Stimulated activated CD8-positive, alpha-beta memory T cell treated with anti-CD3 and anti-CD28 coated beads, Interleukin-7, amount 100 ng/mL, for 1 hour (primary cell): Measurements from ENCODE around the gene MCRIP2.
A peak's percentile ranks its signal among the peaks of the same experiment; 100 is the strongest.

Source experiments
- DNase-seq, 2 donors: peaks; one replicate each; pipeline ENCODE4 v3.0.0-alpha.2; 2020; ENCODE audit warnings: low read depth in 2 of 2

The MCRIP2 gene

DNA sequence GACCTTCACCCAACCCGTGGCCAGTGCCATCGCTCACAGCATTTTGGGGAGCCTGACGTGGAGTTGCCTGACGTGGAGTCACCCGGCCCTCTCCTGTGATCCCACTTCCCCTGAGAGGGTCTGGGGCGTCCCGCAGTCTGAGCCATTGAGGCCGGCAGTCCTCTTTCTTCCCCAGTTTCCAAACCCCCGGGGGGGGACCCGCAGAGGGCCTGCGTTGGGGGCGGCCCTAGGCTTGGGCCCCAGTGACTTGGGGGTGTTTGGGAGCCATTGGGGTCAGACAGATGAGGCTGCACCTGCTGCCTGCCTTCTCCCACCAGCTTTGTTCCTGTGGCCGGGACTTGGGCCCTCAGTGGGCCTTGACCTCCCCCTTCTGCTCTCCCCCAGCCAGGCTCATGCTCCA lies 28.0 kb downstream of the MCRIP2 start:
- DNase-seq = no peak

DNA sequence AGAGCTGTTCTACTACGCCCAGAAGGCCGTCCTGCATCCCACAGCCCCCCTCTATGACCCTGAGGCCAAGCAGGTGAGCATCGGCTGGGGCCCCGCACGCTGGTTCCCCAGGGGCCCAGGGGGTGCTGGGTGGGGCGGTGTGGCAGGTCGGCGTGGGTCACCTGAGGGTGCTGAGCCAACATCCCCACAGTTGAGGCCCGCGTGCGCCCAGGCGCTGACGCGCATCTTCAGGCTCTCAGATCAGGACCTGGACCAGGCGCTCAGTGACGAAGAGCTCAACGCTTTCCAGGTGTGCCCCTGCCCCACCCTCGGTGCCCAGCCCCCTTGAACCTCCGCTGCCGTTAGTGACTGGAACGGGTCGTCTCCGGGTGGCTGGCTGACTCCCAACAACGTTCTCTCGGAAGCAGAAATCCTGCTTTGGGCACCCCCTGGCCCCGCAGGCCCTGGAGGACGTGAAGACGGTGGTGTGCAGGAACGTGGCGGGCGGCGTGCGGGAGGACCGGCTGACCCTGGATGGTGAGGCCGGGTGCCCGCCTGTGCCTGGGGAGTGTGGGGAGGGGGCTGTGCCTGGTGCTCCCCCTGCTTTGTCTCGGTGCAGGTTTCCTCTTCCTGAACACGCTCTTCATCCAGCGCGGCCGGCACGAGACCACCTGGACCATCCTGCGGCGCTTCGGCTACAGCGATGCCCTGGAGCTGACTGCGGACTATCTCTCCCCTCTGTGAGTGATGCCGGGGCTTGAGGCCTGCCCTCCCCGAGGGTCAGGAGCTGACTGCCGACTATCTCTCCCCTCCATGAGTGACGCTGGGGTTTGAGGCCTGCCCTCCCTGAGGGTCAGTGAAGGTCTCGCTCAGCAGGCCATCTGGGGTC lies 29.1 kb downstream of the MCRIP2 start:
- DNase-seq = no peak

DNA sequence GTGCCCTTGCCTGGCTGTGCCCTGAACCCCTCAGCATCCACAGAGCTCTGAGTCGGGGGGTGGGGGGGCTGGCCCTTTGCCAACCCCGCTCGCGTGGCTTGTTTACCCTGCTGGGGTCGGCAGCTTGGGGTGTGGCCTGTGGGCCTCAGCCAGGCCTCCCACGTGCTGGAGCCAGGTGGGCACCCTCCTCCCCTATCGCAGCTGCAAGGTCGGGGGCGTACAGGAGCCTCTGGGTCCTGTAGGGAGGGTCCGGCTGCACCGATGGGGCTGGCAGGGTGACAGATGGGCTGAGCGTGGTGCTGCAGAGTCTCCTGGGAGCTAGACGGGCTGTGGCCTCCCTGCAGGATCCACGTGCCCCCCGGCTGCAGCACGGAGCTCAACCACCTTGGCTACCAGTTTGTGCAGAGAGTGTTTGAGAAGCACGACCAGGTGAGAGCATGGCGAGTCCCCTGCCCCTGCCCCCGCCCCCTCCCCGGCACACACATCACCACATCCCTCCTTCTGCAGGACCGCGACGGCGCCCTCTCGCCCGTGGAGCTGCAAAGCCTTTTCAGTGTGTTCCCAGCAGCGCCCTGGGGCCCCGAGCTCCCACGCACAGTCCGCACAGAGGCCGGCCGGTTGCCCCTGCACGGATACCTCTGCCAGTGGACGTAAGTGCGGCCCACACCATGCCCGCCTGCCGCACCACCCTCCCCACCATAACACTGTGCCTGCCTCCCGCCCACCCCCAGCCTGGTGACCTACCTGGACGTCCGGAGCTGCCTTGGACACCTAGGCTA lies 29.9 kb downstream of the MCRIP2 start:
- DNase-seq = no peak

DNA sequence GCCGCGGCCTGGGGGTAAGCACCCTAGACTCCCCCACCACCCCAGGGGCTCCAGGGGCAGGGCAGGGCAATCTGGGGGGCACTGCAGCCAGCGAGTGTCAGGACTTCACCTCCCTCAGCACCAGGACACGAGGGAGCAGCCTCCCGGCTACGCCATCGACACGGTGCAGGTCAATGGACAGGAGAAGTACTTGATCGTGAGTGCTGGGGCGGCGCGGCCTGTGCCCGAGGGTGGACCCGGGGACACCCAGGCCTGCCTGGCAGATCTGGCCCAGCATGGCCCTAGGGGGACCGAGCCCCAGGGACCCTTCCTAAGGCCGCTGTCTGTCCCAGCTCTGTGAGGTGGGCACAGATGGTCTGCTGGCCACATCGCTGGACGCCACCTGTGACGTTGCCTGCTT lies 30.7 kb downstream of the MCRIP2 start:
- no peak for DNase-seq

DNA sequence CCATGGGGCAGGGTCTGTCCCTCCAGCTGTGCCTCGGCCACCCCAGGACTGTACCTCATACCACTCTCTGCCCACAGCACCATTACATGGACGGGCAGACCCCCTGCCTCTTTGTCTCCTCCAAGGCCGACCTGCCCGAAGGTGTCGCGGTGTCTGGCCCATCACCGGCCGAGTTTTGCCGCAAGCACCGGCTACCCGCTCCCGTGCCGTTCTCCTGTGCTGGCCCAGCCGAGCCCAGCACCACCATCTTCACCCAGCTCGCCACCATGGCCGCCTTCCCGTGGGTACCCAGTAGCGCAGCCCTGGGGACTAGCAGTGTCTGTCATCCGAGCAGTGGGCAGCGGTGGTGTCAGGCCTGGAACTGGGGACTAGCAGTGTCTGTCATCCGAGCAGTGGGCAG lies 31.2 kb downstream of the MCRIP2 start:
- no peak for DNase-seq

DNA sequence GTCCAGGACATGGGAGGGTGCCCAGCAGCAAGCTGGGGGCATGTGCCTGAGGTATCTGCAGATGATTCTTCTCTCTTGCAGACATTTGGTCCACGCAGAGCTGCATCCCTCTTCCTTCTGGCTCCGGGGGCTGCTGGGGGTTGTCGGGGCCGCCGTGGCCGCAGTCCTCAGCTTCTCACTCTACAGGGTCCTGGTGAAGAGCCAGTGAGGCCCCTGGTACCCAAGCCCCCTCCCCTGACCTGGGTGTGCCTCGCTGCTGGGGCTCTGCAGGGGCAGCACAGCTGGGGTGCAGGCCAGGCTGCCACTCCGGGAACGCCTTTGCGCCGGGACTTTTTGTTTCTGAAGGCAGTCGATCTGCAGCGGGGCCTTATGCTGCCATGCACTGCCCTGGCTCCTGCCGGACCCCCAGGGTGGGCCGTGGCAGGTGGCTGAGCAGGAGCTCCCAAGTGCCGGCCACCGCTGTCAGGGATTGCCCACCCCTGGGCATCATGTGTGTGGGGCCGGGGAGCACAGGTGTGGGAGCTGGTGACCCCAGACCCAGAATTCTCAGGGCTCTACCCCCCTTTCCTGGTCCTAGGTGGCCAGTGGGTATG lies 31.9 kb downstream of the MCRIP2 start:
- no peak for DNase-seq

DNA sequence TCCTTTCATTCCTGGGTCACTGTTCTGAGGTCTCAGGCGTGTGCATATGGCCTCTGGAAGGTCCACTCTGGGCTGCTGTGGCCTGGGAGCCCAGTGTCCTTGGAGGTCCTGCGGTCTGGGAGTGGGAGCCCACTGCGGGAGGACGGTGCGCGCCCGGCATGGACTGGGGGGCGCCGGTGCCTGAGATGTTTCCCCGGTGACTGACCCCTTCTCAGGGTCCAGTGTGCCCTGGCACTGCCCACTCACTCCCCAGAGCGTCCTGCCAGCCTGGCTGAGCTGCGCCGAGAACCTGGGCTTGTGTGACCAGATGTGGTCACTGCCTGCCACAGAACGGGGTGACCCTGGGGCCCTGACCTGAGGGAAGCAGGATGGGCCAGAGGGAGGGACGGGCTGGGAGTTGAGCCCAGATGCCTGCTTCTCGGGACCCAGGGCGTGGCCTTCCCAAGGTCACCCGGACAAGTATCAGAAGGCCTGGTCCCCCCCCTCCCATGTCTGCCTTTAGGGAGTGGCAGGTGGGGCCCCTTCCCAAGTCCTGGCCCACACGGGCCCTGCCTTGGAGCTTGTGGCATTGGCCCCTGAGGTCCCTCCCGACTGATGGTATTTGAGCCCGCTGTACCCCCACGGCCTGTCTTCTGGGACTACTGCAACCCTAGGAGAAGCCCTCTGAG lies 32.7 kb downstream of the MCRIP2 start:
- no peak for DNase-seq

DNA sequence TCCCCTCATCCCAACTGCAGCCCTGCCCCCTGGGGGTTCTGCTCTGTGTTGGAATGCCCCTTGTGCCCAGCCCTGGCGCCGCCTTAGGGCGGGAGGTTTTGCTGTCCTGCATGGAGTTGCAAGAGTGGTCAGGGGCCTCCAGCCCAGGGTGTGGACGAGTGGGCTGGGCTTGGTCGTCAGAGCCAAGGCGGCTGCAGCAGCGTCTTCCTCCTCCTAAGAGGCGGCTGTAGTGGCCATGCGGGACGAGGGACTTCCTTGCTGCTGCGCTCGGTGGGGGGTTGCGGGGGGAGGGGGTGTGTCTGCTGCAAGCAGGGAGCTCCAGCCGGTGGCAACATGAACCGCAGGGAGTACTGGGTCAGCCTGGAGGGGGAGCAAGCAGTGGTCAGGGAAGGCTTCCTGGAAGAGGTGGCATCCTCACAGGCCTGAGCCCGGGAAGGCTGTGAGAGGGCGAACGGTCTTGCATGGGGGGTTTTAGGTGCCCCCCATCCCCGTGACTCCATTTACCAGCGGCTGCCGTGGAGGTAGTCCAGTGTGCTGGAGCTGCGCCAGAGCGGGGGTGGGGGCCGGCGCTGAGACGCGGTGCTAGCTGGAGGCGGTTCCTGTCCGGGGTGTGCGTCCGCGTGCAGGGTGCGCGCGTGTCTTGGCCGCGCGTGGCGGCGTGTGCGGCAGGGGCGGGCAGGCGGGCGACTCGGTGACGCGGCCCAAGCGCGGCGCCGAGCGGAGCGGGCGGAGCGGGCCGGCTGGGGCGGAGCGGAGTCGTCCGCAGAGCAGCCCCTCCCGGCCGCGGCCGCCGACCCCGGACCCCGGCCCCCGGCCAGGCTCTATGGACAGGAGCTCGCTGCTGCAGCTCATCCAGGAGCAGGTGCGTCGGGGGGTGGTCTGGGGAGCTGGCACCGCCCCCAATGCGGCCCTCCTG lies 33.6 kb downstream of the MCRIP2 start, which contains the start of gene RHBDL1:
Gene RHBDL1 (plus strand): TSS at position 704 of the 916 bp plus-strand sequence. CDS start 120 bp downstream, at position 824.
- DNase-seq = no peak

DNA sequence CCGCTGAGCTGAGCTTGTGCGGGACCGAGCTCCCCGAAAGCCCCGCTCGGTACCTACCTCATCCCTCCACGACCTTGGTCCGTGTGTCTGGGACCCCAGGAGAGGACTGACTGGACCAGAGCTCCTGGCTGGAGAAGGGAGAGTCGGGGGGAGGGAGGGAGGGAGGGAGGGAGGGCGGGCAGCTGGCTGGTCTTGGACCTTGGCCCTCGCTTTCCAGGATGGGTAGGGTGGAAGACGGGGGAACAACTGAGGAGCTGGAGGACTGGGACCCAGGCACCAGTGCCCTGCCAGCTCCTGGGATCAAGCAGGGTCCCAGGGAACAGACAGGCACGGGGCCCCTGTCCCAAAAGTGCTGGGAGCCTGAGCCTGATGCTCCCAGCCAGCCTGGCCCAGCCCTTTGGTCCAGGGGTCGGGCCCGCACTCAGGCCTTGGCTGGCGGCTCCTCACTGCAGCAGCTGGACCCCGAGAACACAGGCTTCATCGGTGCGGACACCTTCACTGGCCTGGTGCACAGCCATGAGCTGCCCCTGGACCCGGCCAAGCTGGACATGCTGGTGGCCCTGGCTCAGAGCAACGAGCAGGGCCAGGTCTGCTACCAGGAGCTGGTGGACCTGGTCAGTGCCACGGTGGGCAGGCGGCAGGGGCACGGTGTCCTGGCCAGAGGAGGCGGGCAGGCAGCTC lies 34.4 kb downstream of the MCRIP2 start:
- no peak for DNase-seq

DNA sequence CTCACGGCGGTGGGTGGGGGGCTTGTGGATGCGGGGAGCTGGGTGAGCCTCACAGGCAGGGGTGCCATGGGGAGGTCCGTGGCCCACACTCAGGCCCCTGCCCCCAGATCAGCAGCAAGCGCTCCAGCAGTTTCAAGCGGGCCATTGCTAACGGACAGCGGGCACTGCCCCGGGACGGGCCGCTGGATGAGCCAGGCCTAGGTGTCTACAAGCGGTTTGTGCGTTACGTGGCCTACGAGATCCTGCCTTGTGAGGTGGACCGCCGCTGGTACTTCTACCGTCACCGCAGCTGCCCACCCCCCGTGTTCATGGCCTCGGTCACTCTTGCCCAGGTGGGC lies 34.9 kb downstream of the MCRIP2 start:
- no peak for DNase-seq

DNA sequence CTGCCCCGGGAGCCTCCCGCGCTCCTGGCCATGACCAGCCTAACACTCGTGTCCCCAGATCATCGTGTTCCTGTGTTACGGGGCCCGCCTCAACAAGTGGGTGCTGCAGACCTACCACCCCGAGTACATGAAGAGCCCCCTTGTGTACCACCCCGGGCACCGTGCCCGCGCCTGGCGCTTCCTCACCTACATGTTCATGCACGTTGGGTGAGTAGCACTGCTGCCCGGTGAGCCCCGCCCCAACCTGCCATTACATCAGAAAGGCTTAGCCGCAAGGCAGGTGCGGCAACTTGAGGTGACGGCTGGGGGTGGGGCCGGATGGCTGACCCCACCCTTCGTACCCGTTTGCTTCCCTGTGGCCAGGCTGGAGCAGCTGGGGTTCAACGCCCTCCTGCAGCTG lies 35.3 kb downstream of the MCRIP2 start:
- DNase-seq = no peak

DNA sequence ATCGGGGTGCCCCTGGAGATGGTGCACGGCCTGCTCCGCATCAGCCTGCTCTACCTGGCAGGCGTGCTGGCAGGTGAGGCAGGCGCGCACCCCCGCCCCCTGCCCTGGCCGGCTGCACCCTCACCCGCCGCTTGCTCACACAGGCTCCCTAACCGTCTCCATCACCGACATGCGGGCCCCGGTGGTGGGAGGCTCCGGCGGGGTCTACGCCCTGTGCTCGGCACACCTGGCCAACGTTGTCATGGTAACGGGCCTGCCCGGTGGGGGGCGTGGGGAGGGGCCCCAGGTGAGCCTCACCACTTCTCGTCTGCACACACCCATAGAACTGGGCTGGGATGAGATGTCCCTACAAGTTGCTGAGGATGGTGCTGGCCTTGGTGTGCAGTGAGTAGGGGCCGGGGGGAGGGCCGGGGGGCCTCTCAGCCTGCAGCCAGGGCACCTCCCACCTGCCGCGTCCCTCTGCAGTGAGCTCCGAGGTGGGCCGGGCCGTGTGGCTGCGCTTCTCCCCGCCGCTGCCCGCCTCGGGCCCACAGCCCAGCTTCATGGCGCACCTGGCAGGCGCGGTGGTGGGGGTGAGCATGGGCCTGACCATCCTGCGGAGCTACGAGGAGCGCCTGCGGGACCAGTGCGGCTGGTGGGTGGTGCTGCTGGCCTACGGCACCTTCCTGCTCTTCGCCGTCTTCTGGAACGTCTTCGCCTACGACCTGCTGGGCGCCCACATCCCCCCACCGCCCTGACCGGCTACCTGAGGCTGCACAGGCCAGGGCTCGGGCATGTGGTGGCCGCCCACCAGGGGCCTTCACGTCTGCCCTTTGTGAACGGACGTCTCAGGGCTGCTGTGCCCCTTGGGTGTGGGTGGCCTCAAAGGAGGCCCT lies 35.9 kb downstream of the MCRIP2 start:
- no peak for DNase-seq

DNA sequence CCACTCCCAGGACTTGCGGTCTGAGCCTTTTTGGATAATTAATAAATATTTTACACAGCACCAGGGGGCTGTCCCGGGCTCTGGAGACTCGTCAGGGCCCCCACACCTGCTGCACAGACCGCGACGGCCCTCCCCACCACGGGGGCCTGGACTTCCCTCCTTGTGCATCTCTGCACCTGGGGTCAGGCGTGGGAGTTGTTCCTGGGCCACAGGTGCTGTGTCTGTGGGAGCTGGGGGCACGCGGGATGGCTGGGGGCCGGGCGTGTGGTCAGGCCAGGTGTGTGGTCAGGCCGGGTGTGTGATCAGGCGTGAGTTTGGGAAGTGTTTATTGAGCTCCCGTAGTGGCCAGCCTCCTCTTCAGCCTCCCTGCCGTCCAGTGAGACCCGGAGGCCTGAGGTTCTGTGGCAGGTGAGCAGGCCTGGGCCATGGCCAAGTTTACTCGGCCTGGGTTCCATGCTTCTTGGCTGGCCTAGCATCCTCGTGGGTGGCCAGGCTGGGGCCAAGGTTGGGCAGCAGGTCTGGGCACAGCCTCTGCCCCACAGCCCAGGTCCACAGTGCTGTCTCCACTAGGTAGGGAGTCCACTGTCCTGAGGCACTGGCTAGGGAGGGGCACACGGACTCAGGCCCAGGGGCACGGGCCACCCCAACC lies 36.7 kb downstream of the MCRIP2 start:
- no peak for DNase-seq

DNA sequence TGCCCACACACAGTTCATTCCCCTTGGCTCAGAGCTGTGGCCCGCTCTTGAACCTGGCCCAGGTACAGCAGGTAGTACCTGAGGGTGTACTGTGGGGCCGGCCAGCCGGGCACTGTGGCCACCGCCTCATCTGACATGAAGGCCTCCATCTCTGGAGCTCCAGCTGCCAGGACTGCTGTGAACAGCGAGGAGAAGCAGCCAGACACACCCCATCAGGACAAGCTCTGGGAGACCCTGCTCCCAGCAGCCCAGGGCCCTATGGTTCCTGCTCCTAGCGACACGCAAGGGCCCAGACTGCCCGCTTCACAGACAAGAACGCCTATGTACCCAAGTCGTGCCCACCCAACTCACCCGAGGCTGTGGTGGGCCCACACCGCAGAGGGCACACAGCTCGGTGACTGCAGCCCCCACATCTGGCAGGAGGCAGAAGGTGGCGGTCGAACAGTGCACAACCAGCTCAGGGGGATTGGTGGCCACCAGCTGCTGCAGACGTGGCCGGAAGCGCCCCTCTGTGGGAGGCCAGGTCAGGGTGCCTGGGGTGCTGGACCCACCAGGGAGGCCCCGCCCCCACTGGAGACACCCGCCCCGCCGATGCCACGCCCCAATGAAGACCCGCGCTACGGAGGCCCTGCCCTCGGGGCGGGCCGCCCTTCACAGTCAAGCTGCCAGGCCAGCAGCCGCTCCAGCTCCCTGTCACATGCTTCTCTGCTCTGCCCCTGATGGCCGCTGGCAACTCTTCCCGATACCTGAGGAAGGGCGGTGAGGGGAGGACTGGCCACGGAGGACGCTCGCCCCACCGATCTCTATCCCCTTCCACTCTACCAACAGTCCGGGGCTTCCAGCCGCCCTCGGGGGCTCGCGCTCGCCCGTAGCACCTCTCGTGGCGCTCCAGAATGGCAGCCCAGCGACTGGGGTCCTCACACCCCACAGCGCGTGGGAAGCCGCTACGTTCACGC lies 37.5 kb downstream of the MCRIP2 start:
- DNase-seq = no peak

DNA sequence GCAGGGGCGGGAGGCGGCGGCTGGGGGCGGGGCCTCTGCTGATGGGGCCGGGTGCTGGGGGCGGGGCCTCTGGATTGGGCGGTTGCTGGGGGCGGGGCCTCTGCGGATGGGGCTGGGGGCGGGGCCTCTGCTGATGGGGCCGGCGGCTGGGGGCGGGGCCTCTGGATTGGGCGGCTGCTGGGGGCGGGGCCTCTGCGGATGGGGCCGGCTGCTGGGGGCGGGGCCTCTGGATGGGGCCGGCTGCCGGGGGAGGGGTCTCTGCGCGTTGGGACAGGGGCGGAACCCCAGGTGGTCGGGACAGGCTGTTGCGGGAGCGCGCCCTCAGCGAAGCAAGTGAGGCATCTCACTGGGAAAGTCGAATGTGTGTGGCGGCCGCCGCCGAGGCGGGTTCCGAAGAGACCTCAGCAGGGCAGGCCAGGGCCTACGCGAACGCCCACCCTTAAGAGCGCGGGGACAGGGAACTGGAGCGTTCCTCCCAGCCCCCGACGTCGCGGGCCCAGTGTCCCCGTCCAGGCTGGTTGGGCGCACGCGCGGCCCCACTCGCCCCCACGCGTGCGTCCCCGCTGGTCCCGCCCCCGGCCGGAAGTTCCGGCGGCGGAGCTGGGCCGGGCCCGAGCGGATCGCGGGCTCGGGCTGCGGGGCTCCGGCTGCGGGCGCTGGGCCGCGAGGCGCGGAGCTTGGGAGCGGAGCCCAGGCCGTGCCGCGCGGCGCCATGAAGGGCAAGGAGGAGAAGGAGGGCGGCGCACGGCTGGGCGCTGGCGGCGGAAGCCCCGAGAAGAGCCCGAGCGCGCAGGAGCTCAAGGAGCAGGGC lies 38.4 kb downstream of the MCRIP2 start, which contains the start of gene STUB1:
Gene STUB1 (plus strand): TSS at position 597 of the 811 bp plus-strand sequence. CDS start 116 bp downstream, at position 713.
- peak; percentile 69 to 77 for DNase-seq

DNA sequence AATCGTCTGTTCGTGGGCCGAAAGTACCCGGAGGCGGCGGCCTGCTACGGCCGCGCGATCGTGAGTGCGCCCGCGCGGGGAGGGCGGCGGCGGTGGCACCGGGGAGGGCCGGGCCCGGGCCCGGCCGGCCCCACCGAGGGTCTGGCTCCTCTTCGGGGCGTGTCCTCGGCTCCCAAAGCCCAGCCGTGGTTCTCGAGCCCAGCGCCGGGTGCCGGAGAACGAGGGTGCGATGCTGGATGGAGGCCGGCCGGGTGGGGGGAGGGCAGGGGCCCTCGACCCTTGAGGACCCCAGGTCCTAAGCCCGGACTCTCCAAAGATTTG lies 39.0 kb downstream of the MCRIP2 start:
- DNase-seq = no peak
